ENCODE measurements around the gene LMF1.

DNA sequence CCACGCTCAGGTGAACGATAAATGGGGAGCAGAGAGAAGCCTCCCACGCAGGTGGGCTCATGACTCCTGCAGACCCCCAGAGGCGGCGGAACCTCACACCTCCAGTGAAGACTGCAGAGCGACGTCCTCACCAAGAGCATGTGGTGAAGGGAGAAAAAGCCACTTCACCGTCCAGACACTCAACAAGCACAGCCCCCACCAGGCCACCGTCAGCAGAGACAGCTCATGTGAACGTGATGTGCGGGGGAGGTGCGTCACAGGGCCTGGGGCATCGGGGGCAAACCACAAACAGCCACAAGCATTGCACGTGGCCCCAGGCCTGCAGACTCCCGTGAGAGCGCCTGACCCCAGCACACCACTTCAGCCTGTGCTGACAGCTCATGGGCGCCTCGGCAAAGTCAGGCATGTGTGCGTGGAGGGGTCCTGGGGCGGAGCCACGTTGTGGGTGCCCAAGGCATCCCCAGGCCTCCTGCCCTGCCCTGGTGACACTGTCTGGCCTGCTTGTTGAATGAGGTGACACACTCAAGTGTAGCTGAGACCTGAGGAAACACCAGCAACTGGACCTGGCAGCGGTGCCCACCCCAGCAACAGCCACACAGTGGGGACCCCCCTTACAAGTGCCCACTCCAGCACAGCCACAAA, 19.0 kb downstream of the LMF1 start:
- TF ChIP-seq EZH2phosphoT487 (IDR thresholded peaks at IDR 0.05; ENCODE audit: borderline replicate concordance): no peak
- TF ChIP-seq CTCF (IDR thresholded peaks at IDR 0.05 in 2 of 3, conservative IDR thresholded peaks at IDR 0.05 in 1 of 3; ENCODE audit: borderline replicate concordance in 1 of 3, insufficient read depth in 1 of 3, low read depth in 2 of 3, low read length in 2 of 3): no peak
- TF ChIP-seq POLR2A (IDR thresholded peaks at IDR 0.05; ENCODE audit: borderline replicate concordance, extremely low read depth, insufficient read depth, insufficient read length): no peak
- no peak for TF ChIP-seq CEBPB (IDR thresholded peaks at IDR 0.05; ENCODE audit: low read depth)
- TF ChIP-seq EZH2 (IDR thresholded peaks at IDR 0.05): no peak
- no peak for TF ChIP-seq SP1 (IDR thresholded peaks at IDR 0.05; ENCODE audit: low read depth)
- TF ChIP-seq, protein P1, sequence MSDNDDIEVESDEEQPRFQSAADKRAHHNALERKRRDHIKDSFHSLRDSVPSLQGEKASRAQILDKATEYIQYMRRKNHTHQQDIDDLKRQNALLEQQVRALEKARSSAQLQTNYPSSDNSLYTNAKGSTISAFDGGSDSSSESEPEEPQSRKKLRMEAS (IDR thresholded peaks at IDR 0.05): no peak
- TF ChIP-seq, protein P2, sequence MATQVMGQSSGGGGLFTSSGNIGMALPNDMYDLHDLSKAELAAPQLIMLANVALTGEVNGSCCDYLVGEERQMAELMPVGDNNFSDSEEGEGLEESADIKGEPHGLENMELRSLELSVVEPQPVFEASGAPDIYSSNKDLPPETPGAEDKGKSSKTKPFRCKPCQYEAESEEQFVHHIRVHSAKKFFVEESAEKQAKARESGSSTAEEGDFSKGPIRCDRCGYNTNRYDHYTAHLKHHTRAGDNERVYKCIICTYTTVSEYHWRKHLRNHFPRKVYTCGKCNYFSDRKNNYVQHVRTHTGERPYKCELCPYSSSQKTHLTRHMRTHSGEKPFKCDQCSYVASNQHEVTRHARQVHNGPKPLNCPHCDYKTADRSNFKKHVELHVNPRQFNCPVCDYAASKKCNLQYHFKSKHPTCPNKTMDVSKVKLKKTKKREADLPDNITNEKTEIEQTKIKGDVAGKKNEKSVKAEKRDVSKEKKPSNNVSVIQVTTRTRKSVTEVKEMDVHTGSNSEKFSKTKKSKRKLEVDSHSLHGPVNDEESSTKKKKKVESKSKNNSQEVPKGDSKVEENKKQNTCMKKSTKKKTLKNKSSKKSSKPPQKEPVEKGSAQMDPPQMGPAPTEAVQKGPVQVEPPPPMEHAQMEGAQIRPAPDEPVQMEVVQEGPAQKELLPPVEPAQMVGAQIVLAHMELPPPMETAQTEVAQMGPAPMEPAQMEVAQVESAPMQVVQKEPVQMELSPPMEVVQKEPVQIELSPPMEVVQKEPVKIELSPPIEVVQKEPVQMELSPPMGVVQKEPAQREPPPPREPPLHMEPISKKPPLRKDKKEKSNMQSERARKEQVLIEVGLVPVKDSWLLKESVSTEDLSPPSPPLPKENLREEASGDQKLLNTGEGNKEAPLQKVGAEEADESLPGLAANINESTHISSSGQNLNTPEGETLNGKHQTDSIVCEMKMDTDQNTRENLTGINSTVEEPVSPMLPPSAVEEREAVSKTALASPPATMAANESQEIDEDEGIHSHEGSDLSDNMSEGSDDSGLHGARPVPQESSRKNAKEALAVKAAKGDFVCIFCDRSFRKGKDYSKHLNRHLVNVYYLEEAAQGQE (IDR thresholded peaks at IDR 0.05; ENCODE audit: low read depth): no peak
- TF ChIP-seq ELF1 (IDR thresholded peaks at IDR 0.05; ENCODE audit: borderline replicate concordance, low read depth): no peak
- TF ChIP-seq POLR2AphosphoS5 (IDR thresholded peaks at IDR 0.05; ENCODE audit: low read depth, low read length): no peak
- no peak for TF ChIP-seq CBX3 (IDR thresholded peaks at IDR 0.05; ENCODE audit: low read depth)
- no peak for TF ChIP-seq ATF3 (IDR thresholded peaks at IDR 0.05)
- no peak for TF ChIP-seq ZNF274 (IDR thresholded peaks at IDR 0.05; ENCODE audit: low read depth, low read length)
- no peak for TF ChIP-seq SRF (IDR thresholded peaks at IDR 0.05; ENCODE audit: low read depth)

Measured in HCT116 (cell line).